Activated CD4-positive, alpha-beta memory T cell treated with anti-CD3 and anti-CD28 coated beads for 36 hours (primary cell): ENCODE measurements around the gene TNS3. TPM values are rescaled to one million over a fixed set of nuclear protein-coding genes. Genes with fewer than 3 reads are reported as not detected.

Experiments
- CTCF ChIA-PET: fragments of 350-600 bp; sonication (Branson Sonifier 250); formaldehyde crosslinking; loops from one replicate; lab custom pipeline; 2021; ENCODE audit warnings: antibody characterized with exemption, inconsistent platforms; lab: Charles Lee
- POLR2A ChIA-PET: fragments of 350-600 bp; sonication (Branson Sonifier 250); formaldehyde crosslinking; loops from one replicate; lab custom pipeline; 2021; ENCODE audit warnings: antibody characterized with exemption; lab: Charles Lee
- DNase-seq: peaks from one replicate; pipeline ENCODE4 v3.0.0-alpha.2; 2020
- H3K27ac Mint-ChIP-seq: one replicate; pipeline ENCODE4 v1.8.0; 2021; ENCODE audit warnings: mixed read lengths
- H3K27me3 Mint-ChIP-seq: one replicate; pipeline ENCODE4 v1.8.0; 2021; ENCODE audit warnings: mixed read lengths
- H3K36me3 Mint-ChIP-seq: one replicate; pipeline ENCODE4 v1.8.0; 2021; ENCODE audit warnings: mixed read lengths
- H3K4me1 Mint-ChIP-seq: one replicate; pipeline ENCODE4 v1.8.0; 2021; ENCODE audit warnings: low read depth, mixed read lengths
- H3K4me3 Mint-ChIP-seq: one replicate; pipeline ENCODE4 v1.8.0; 2021; ENCODE audit warnings: mild to moderate bottlenecking, mixed read lengths
- H3K9me3 Mint-ChIP-seq: one replicate; pipeline ENCODE4 v1.8.0; 2021; ENCODE audit warnings: mixed read lengths
- intact Hi-C: fragments of 100-400 bp; cut with micrococcal nuclease; formaldehyde crosslinking; loops from one replicate; pipeline ENCODE4 v1.15.1; 2023
- total RNA-seq, 2 experiments: library from RNA; stranded (reverse); gene quantifications; one replicate each; pipeline ENCODE4 v1.2.3, GENCODE V29; 2021

TNS3 gene
- total RNA-seq, 2 experiments from 2014 or later: 0.15 to 0.31 TPM

DNA sequence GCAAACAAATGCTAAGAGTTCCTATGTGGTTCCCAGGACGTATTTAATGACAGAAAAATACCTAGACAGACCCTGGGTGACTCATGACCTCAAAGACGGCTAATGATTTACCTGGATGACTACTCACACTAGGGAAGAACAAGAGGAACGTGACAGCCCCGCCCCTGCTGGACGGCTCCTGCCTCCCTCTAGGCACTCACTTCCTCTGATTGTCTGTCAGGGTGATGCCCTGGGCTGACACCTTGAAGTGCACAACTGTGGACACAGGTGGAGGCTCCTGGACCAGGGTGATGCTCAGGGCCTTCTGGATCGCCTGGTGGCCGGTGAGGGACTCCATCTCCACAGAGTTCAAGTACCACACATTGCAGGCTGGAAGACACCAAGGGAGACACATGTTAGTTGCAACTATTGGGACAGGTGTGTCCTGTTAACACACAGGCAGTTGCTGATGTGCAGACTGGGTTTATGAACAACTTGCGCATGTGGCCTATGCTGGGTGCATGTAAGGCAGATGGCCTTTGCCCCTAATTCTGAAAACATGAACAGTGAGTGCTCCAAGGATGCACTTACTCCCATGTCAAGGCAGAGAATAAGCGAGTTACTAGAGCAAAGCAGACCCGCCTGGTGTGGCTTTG is 298.3 kb downstream of the TNS3 start:
- H3K9me3 Mint-ChIP-seq: peaks cover 4% of the 10 kb centered on the region
- no peak overlapping the region for H3K27ac Mint-ChIP-seq
- CTCF ChIA-PET: no interaction called here
- H3K4me1 Mint-ChIP-seq: no peaks in the 10 kb centered on the region
- no peak overlapping the region for H3K4me3 Mint-ChIP-seq
- intact Hi-C loops: no loop called here
- no peaks in the 10 kb centered on the region for H3K27me3 Mint-ChIP-seq
- no peaks in the 10 kb centered on the region for H3K36me3 Mint-ChIP-seq
- no peak for DNase-seq
- POLR2A ChIA-PET: no interaction called here

DNA sequence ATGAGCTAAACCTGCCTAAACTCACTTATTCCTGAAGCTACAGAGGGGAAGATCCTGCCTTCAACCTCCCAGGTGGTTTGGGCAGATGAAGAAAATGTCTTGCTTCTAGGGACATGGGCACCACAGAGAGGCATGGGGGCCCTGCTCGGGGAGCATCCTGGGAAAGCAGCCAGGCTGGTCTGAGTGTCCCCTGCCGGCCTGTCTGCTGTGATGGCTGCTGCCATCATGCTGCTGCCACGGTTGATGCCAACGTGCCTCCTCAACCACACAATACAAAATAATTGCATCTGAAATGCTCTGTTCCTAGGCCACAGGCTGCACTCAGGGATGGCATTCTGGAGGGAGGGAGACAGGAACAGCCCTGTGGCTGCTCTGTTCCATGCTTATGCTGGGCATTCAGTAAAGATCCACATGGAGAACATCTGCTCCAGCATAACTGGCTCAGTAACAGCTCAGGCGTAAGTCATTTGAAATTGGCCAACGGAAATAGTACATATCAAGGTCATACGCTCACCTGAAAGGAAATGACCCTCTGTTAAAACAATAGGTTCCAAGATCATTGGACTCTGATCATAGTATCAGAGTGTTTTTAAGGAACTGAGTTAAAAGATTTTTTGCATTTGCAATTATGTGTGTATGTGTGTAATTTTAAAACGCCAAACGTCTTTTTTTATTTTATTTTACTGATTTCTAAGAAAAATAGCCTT is 299.0 kb downstream of the TNS3 start:
- H3K27ac Mint-ChIP-seq: no peak overlapping the region
- POLR2A ChIA-PET: no interaction called here
- H3K4me1 Mint-ChIP-seq: no peaks in the 10 kb centered on the region
- no peaks in the 10 kb centered on the region for H3K27me3 Mint-ChIP-seq
- intact Hi-C loops: no loop called here
- peaks cover 4% of the 10 kb centered on the region for H3K9me3 Mint-ChIP-seq
- CTCF ChIA-PET: no interaction called here
- H3K36me3 Mint-ChIP-seq: no peaks in the 10 kb centered on the region
- no peak for DNase-seq
- no peak overlapping the region for H3K4me3 Mint-ChIP-seq

DNA sequence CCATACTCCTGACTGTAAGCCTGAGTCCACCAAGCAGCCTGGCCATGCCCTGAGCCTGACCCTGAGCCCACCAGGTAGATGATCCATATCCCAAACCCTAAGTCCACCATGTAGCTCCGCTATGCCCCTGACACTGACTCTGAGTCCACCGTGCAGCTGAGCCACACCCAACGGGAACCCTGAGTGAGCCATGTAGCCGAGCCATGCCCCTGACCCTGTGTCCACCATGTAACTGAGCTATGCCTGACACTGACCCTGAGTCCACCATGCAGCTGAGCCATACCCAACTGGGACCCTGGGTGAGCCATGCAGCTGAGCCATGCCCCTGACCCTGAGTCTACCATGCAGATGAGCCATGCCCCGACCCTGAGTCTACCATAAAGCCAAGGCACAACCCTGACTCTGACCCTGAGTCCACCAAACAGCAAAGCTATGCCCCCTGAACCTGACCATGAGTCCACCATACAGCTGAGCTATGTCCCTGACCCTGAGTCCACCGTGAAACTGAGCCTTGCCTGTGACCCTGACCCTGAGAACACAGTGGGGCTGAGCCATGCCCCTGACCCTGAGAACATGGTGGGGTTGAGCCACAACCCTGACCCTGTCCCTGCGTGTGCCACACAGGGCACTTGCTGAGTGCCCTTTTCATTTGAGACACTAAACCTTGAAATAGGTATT is 299.8 kb downstream of the TNS3 start:
- ChIA-PET POLR2A (no interaction called here), CTCF (no interaction called here)
- no peak overlapping the region for H3K27ac Mint-ChIP-seq
- H3K4me1 Mint-ChIP-seq: no peaks in the 10 kb centered on the region
- peaks cover 4% of the 10 kb centered on the region for H3K9me3 Mint-ChIP-seq
- no peaks in the 10 kb centered on the region for H3K27me3 Mint-ChIP-seq
- H3K36me3 Mint-ChIP-seq: no peaks in the 10 kb centered on the region
- intact Hi-C loops: no loop called here
- no peak for DNase-seq
- no peak overlapping the region for H3K4me3 Mint-ChIP-seq

DNA sequence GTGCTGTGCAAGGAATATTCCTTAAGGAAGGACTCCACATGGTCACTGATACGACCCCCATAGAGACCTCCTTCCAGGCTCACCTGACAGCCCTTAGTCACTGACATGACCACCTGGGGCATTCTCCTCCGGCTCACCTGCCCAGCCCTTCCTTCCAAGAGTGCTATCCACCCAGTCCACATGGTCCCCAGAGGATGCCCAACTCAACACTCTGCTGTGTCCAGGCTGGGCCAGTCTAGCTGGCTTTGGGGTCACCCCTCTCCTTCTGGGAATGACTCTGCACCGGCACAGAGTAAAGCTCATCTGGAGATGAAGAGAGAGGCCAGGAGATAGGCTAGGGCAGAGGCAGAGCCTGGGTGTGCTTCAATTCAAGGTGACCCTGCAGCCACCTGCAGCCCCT is 300.8 kb downstream of the TNS3 start:
- Mint-ChIP-seq H3K4me3 (no peak overlapping the region), H3K27ac (no peak overlapping the region), H3K9me3 (peaks cover 4% of the 10 kb centered on the region), H3K36me3 (no peaks in the 10 kb centered on the region), H3K4me1 (no peaks in the 10 kb centered on the region), H3K27me3 (no peaks in the 10 kb centered on the region)
- intact Hi-C loops: no loop called here
- CTCF ChIA-PET: no interaction called here
- POLR2A ChIA-PET: no interaction called here
- no peak for DNase-seq

DNA sequence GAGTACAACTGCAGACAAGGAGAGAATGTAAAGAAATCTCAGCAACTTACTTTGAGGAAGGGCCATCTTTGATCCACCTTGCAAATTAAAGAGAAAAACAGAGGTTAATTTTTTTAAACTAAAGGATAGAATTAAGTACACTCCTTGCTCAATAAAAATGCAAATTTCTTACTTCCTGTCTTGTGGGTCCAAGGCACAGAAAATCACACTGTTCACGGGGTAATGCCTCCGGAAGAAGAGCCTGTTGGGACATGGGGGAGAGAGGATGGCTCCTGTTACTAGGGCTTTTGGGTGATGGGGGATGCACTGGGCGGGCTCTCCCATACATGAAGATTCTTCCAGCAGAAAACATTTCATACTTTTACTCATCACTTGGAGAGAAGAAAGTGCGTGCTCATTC is 301.8 kb downstream of the TNS3 start:
- intact Hi-C loops: no loop called here
- Mint-ChIP-seq H3K27me3 (no peaks in the 10 kb centered on the region), H3K36me3 (no peaks in the 10 kb centered on the region), H3K4me1 (no peaks in the 10 kb centered on the region), H3K9me3 (peaks cover 4% of the 10 kb centered on the region), H3K27ac (no peak overlapping the region), H3K4me3 (no peak overlapping the region)
- DNase-seq: no peak
- POLR2A ChIA-PET: no interaction called here
- CTCF ChIA-PET: no interaction called here

DNA sequence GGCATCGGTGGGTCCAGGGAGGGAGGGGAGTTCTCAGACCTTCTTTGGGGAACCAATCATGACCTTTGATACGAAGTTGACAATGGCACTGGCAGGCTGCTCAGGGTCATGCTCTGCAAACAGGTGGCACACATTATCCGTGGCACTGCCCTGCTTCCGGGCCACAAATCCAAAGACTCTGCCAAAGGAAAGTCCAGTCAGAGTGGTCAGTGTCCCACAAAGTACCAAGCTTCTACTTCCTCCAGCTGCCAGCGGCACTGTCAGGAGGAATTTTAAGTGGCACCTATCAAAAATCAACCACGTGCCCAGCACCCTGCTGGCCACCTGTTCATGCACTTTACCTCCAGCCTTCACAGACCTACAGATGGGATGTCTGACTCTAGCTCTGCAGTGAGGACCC is 303.9 kb downstream of the TNS3 start:
- H3K36me3 Mint-ChIP-seq: no peaks in the 10 kb centered on the region
- H3K9me3 Mint-ChIP-seq: no peaks in the 10 kb centered on the region
- no peak overlapping the region for H3K4me3 Mint-ChIP-seq
- no peaks in the 10 kb centered on the region for H3K4me1 Mint-ChIP-seq
- H3K27me3 Mint-ChIP-seq: no peaks in the 10 kb centered on the region
- intact Hi-C loops: no loop called here
- DNase-seq: no peak
- H3K27ac Mint-ChIP-seq: no peak overlapping the region
- ChIA-PET CTCF (no interaction called here), POLR2A (no interaction called here)

DNA sequence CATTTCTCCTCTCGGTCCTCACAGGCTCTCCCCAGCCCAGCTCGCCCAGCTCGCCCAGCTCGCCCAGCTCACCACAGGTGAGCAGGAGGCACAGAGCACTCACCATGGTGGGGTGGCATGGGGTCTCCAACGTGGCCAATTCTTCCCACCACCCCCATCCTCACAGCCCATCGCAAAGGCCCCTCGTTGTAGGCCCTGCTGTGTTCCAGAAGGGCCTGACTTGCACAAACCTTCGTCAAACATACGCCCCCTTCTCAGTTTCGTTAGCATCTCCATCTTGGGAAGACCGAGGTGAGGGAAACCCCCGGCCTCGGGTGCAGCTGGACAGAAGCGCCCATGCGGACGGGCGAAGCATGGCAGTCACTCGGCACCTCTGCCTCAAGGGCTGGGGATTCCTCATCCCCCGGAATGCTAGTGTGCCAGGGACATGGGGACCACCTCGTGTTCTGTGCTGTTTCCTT is 304.6 kb downstream of the TNS3 start:
- H3K9me3 Mint-ChIP-seq: no peaks in the 10 kb centered on the region
- no peaks in the 10 kb centered on the region for H3K4me1 Mint-ChIP-seq
- intact Hi-C loops: no loop called here
- H3K36me3 Mint-ChIP-seq: no peaks in the 10 kb centered on the region
- H3K27ac Mint-ChIP-seq: no peak overlapping the region
- ChIA-PET CTCF (no interaction called here), POLR2A (no interaction called here)
- H3K4me3 Mint-ChIP-seq: no peak overlapping the region
- no peaks in the 10 kb centered on the region for H3K27me3 Mint-ChIP-seq
- no peak for DNase-seq

DNA sequence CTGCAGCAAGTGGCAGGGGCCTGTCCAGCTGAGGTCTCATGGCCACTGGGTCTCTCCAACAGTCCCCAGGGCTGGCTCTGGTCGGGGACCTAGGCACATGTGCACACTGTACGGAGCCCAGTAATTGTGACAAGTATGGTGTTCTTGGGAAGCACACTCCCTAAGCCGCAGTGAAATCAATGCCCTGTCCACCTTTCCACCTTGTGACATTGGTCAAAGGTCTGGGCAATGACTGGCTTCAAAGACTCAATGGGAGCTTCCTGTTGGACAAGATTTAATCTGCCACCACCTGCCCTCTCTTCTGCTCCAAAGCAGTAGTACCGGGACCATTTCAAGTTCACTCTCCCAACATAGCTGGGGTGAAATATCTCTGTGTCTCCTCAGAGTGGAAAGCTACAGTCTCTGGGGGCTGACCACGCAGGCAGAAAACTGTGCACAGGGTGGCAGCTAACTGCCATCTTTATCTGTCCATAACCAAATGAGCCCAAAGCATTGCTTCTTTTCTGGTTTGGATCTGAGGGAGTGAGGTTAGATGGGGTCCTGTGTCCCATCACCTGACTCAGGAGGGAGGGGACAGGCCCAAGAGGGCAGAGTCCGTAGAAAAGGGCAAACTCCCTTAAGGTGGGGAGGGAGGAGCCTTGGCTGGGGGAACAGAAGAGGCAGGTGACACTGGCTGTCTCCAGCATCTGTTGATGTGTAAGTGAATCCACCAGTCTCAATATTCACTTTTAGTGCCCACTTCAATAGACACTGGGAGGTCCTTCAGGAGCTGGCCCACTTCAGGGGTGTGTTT is 307.7 kb downstream of the TNS3 start:
- Mint-ChIP-seq H3K27me3 (no peaks in the 10 kb centered on the region), H3K4me3 (no peak overlapping the region), H3K36me3 (no peaks in the 10 kb centered on the region), H3K4me1 (no peaks in the 10 kb centered on the region), H3K27ac (no peak overlapping the region), H3K9me3 (no peaks in the 10 kb centered on the region)
- intact Hi-C loops: no loop called here
- CTCF ChIA-PET: interaction anchor here (1.0 kb wide), 1 partner anchor 9 kb away, joined by 3 read pairs; no protein-coding TSS in a partner anchor
- DNase-seq: no peak
- POLR2A ChIA-PET: no interaction called here

DNA sequence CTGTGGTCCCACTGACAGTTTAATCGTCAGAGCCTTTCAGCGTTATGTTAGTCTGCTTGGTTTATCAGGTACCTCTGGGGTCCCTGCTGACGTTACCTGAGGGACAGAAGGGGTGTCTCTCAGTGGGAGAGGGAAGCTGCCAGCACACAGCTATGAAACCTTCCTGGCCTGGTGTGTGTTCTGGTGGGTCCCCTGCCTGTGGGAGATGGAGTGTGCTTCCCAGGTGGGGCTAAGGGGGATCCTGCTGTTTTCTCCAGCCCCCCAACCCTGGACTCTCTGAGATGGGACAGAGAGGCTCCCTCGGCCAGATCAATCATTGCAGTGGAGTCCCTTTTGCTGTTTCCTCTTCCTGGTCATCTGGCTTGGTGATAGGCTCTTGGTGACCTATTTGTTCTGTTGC is 308.8 kb downstream of the TNS3 start:
- POLR2A ChIA-PET: no interaction called here
- intact Hi-C loops: no loop called here
- Mint-ChIP-seq H3K36me3 (no peaks in the 10 kb centered on the region), H3K9me3 (no peaks in the 10 kb centered on the region), H3K27me3 (no peaks in the 10 kb centered on the region), H3K4me3 (no peak overlapping the region), H3K27ac (no peak overlapping the region), H3K4me1 (no peaks in the 10 kb centered on the region)
- DNase-seq: no peak
- CTCF ChIA-PET: no interaction called here

DNA sequence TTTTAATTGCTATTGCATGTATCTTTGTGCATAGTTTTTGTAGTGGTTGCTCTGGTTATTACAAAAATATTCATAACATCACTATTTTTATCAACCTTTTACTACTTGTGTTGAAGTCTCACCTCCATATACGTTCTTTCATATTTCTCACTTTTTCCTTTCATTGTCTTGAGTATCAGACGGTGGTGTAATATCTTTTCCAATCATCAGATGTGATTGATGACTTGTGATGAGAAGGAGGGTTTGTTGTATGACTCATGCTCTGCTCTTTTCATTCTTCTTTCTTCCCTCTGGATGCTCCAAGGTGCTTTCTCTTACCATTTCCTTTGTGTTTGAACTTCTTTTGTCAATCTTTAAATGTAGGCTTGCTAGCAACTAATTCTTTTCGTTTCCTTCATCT is 310.2 kb downstream of the TNS3 start:
- CTCF ChIA-PET: no interaction called here
- no peaks in the 10 kb centered on the region for H3K4me1 Mint-ChIP-seq
- intact Hi-C loops: no loop called here
- H3K27ac Mint-ChIP-seq: no peak overlapping the region
- POLR2A ChIA-PET: no interaction called here
- peaks cover 3% of the 10 kb centered on the region for H3K9me3 Mint-ChIP-seq
- H3K36me3 Mint-ChIP-seq: no peaks in the 10 kb centered on the region
- no peak for DNase-seq
- H3K4me3 Mint-ChIP-seq: no peak overlapping the region
- H3K27me3 Mint-ChIP-seq: no peaks in the 10 kb centered on the region

DNA sequence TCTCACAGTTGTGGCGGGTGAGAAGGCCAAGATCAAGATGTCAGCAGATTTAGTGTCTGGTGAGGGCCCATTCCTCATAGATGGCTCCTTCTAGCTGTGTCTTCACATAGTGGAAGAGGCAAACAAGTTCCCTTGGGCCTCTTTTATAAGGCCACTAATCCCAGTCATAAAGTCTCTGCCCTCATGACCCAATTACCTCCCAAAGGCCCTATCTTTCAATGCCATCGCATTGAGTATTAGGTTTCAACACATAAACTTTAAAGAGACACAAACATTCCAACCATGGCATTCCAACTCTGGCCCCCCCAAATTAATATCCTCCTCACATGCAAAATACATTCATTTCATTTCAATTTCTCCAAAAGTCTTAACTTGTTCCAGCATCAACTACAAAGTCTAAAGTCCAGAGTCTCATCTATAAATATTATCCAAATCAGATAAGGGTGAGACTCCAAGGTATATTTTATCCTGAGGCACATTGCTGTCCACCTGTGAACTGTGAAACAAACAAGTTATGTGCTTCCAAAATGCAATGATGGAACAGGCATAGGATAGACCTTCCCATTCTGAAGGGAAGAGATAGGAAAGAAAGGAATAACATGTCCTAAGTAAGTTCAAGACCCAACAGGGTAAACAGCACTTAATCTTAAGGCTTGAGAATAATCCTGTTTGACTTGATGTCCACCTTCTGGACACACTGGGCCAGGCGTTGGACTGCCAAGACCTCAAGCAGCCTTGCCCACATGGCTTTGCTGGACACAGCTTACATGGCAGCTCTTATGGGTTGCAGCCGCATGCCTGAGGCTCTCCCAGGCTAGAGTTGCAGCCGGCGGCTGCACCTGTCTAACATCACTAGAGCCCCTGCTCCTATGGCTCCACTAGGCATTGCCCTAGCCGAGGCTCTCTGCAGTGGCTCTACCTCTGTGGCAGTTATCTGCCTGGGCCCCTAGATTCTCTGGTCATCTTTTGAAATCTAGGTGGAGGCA is 312.8 kb downstream of the TNS3 start:
- intact Hi-C loops: no loop called here

More for the DNA sequence above, 312.8 kb downstream of the TNS3 start:
- ChIA-PET CTCF (interaction anchor here (1.3 kb wide), 1 partner anchor 11 kb away, joined by 3 read pairs; no protein-coding TSS in a partner anchor), POLR2A (no interaction called here)
- Mint-ChIP-seq H3K27me3 (no peaks in the 10 kb centered on the region), H3K4me1 (no peaks in the 10 kb centered on the region), H3K9me3 (peaks cover 3% of the 10 kb centered on the region), H3K4me3 (no peak overlapping the region), H3K36me3 (no peaks in the 10 kb centered on the region), H3K27ac (no peak overlapping the region)
- no peak for DNase-seq
